HepG2 (cell line): Measurements from ENCODE around the gene THOP1. TPM values are rescaled to one million over a fixed set of nuclear protein-coding genes. Genes with fewer than 3 reads are reported as not detected.

Experiments used
- ATAC-seq: fragments of 200-7000 bp; cut with Tn5 transposase; 3 replicates; pipeline ENCODE4 v1.9.1; 2020; ENCODE audit warnings: mild to moderate bottlenecking, moderate library complexity
- BruUV-seq: library from RNA; stranded (reverse); fragments of 400-500 nt; replicated peaks from 2 replicates; lab custom pipeline; 2021; lab: Mats Ljungman, UMichigan
- CTCF ChIA-PET: fragments of 300-600 bp; formaldehyde crosslinking; extraction: SDS; loops from one replicate; lab custom pipeline; 2021; ENCODE audit warnings: low total read pairs, inconsistent platforms, low intra/inter-chr PET ratio; lab: Yijun Ruan, JAX
- POLR2A ChIA-PET: fragments of 350-600 bp; sonication (Branson Sonifier 250); formaldehyde crosslinking; loops from one replicate; lab custom pipeline; 2020; ENCODE audit warnings: antibody characterized with exemption, inconsistent platforms; lab: Yijun Ruan, JAX
- DNase-seq: peaks from one replicate; pipeline ENCODE4 v3.0.0-alpha.2; 2015; ENCODE audit warnings: low spot score
- FAIRE-seq: peaks from 3 replicates; lab custom pipeline; 2011; peaks lifted over from hg19 to GRCh38; lab: Jason Lieb, UNC
- H2AFZ ChIP-seq: one replicate; pipeline ENCODE4 v1.6.1; 2011; ENCODE audit warnings: low read length, inconsistent platforms
- H3K27ac ChIP-seq: fragments of 300-600 bp; 3 replicates; pipeline ENCODE4 v1.8.0; 2011; ENCODE audit warnings: mixed run types, mild to moderate bottlenecking, mixed read lengths, low read length, inconsistent platforms; ENCODE audit not compliant: insufficient read depth; ENCODE audit errors: extremely low read length
- H3K27me3 ChIP-seq, 2 experiments: fragments of 200-600 bp in 1 of 2; 2 replicates in 1 of 2; 3 replicates in 1 of 2; pipeline versions ENCODE4 v1.6.0 to v1.8.0; 2011; ENCODE audit warnings: low read length in 2 of 2, mild to moderate bottlenecking in 2 of 2, moderate library complexity in 2 of 2, inconsistent platforms in 1 of 2; ENCODE audit not compliant: insufficient read depth in 2 of 2, control insufficient read depth in 1 of 2
- H3K36me3 ChIP-seq, 2 experiments: fragments of 200-600 bp in 1 of 2; replicated peaks in 1 of 2; 2 replicates in 1 of 2; 3 replicates in 1 of 2; pipeline versions ENCODE4 v1.5.1 to v1.8.0; 2011; ENCODE audit warnings: low read length in 2 of 2, inconsistent platforms in 1 of 2; ENCODE audit not compliant: insufficient read depth in 2 of 2, control insufficient read depth in 1 of 2
- H3K4me1 ChIP-seq: 2 replicates; pipeline ENCODE4 v1.5.1; 2012; ENCODE audit warnings: low read length, inconsistent platforms; ENCODE audit not compliant: insufficient read depth
- H3K4me2 ChIP-seq: 2 replicates; pipeline ENCODE4 v1.6.0; 2011; ENCODE audit warnings: low read depth, low read length, inconsistent platforms
- H3K4me3 ChIP-seq, 3 experiments: fragments of 200-600 bp in 1 of 3; sonication (generic), shearing (Covaris generic) in 1 of 3; replicated peaks in 1 of 3; 2 replicates each; pipeline ENCODE4 v1.5.1; 2011 to 2016; ENCODE audit warnings: low read length in 3 of 3, inconsistent platforms in 2 of 3, low read depth in 2 of 3, mild to moderate bottlenecking in 2 of 3, control low read depth in 1 of 3, mixed read lengths in 1 of 3; ENCODE audit not compliant: insufficient read depth in 1 of 3
- H3K79me2 ChIP-seq: one replicate; pipeline ENCODE4 v1.6.1; 2011; ENCODE audit warnings: low read length, inconsistent platforms; ENCODE audit not compliant: insufficient read depth
- H3K9ac ChIP-seq: 2 replicates; pipeline ENCODE4 v1.6.0; 2011; ENCODE audit warnings: mild to moderate bottlenecking, low read depth, low read length, inconsistent platforms; ENCODE audit not compliant: insufficient read depth
- H3K9me3 ChIP-seq: 2 replicates; pipeline ENCODE4 v1.5.1; 2012; ENCODE audit warnings: mild to moderate bottlenecking, low read length
- H4K20me1 ChIP-seq: 2 replicates; pipeline ENCODE4 v1.6.0; 2011; ENCODE audit warnings: inconsistent platforms, mild to moderate bottlenecking, low read length, moderate library complexity; ENCODE audit not compliant: insufficient read depth
- ADNP ChIP-seq: sonication (generic); formaldehyde crosslinking; IDR thresholded peaks from 2 replicates; pipeline ENCODE4 v1.4.0; 2020; ENCODE audit warnings: missing genetic modification reagents
- DRAP1 ChIP-seq: IDR thresholded peaks from 2 replicates; pipeline ENCODE4 v1.6.1; 2016; ENCODE audit warnings: missing genetic modification reagents, missing compliant biosample characterization
- ESRRA ChIP-seq: sonication (generic); formaldehyde crosslinking; IDR thresholded peaks from 2 replicates; pipeline ENCODE4 v1.5.1; 2020; ENCODE audit warnings: mild to moderate bottlenecking, low read depth, missing genetic modification reagents
- HES4 ChIP-seq: sonication (generic); formaldehyde crosslinking; IDR thresholded peaks from 2 replicates; pipeline ENCODE4 v1.9.0; 2021; ENCODE audit warnings: mild to moderate bottlenecking, missing genetic modification reagents, borderline replicate concordance
- KAT2B ChIP-seq: fragments of 150-350 bp; IDR thresholded peaks from 2 replicates; pipeline ENCODE4 v1.6.1; 2014; ENCODE audit warnings: low read depth, low read length, borderline replicate concordance
- KDM1A ChIP-seq: IDR thresholded peaks from 2 replicates; pipeline ENCODE4 v1.6.1; 2016; ENCODE audit warnings: missing compliant biosample characterization
- MTA3 ChIP-seq: sonication (generic); formaldehyde crosslinking; IDR thresholded peaks from 2 replicates; pipeline ENCODE4 v1.4.0; 2020; ENCODE audit warnings: missing genetic modification reagents
- MZF1 ChIP-seq: sonication (generic); formaldehyde crosslinking; IDR thresholded peaks from 2 replicates; pipeline ENCODE4 v1.8.1; 2023; ENCODE audit warnings: mild to moderate bottlenecking, missing genetic modification reagents, borderline replicate concordance
- RORA ChIP-seq: sonication (generic); formaldehyde crosslinking; IDR thresholded peaks from 2 replicates; pipeline ENCODE4 v1.5.0; 2020; ENCODE audit warnings: mild to moderate bottlenecking, missing genetic modification reagents, moderate library complexity
- SNAI1 ChIP-seq: sonication (generic); formaldehyde crosslinking; IDR thresholded peaks from 2 replicates; pipeline ENCODE4 v1.5.0; 2020; ENCODE audit warnings: mild to moderate bottlenecking, missing genetic modification reagents, borderline replicate concordance
- TBX3 ChIP-seq: fragments of 450-650 bp; IDR thresholded peaks from 2 replicates; pipeline ENCODE4 v1.6.1; 2017; ENCODE audit warnings: antibody characterized with exemption, mild to moderate bottlenecking, inconsistent platforms, borderline replicate concordance
- THYN1 ChIP-seq: sonication (generic); formaldehyde crosslinking; IDR thresholded peaks from 2 replicates; pipeline ENCODE4 v1.8.1; 2023; ENCODE audit warnings: low read depth, mild to moderate bottlenecking, moderate library complexity, missing genetic modification reagents, borderline replicate concordance
- ZMYM3 ChIP-seq: sonication (generic); formaldehyde crosslinking; IDR thresholded peaks from 2 replicates; pipeline ENCODE4 v1.5.1; 2020; ENCODE audit warnings: mild to moderate bottlenecking, missing genetic modification reagents
- ZNF629 ChIP-seq: sonication (generic); formaldehyde crosslinking; conservative IDR thresholded peaks from 2 replicates; pipeline ENCODE4 v1.5.0; 2020; ENCODE audit warnings: missing genetic modification reagents
- ZNF768 ChIP-seq: sonication (generic); formaldehyde crosslinking; IDR thresholded peaks from 2 replicates; pipeline ENCODE4 v1.4.0; 2020; ENCODE audit warnings: missing genetic modification reagents
- WGBS: methylation state at CpG from one replicate; pipeline ENCODE4 v1.1.6; 2017; ENCODE audit warnings: low lambda C conversion rate; 5-methylcytosine and 5-hydroxymethylcytosine counted together
- in situ Hi-C: cut with HindIII; loops from 2 replicates; pipeline ENCODE4 v1.10.0; 2017; ENCODE audit warnings: low pct_unique_long_range_greater_than_20kb; ENCODE audit not compliant: extremely low pct_ligation_motif_present
- intact Hi-C: fragments of 100-400 bp; cut with micrococcal nuclease; formaldehyde crosslinking; loops from one replicate; pipeline ENCODE4 v1.10.0; 2022; ENCODE audit not compliant: unreplicated experiment
- polyA plus RNA-seq, 8 experiments: library from polyadenylated mRNA; depleted of rRNA in 3 of 8; stranded (reverse) in 7 of 8; unstranded in 1 of 8; fragments of >200 nt; fragmentation: Illumina TruSeq in 4 of 8; extraction: Trizol in 4 of 8; gene quantifications; 2 replicates each; pipeline versions ENCODE4 v1.2.1 to v1.2.3, GENCODE V29; 2011 to 2016; ENCODE audit warnings: low read depth in 4 of 8, missing spikeins in 1 of 8, mixed read lengths in 1 of 8; ENCODE audit not compliant: insufficient read depth in 1 of 8
- total RNA-seq, 5 experiments: library from RNA; depleted of rRNA; stranded (reverse); fragments of >200 nt; fragmentation: Illumina TruSeq; extraction: Trizol; gene quantifications; 2 replicates each; pipeline ENCODE4 v1.2.3, GENCODE V29; 2016; ENCODE audit warnings: low read depth in 1 of 5

The THOP1 gene
- total and polyA plus RNA-seq, 2 of the 13 experiments (the other 11 are each of a cell fraction or from before 2014, with no cell fraction given), result 74.4 to 116 TPM

- ATAC-seq (no peak), FAIRE-seq (no peak), DNase-seq (no peak)
- Histone ChIP-seq H3K9ac (peak overlapping the region; percentile 98), H3K4me1 (peaks cover 71% of the 10 kb centered on the region), H3K4me3 (peak overlapping the region; percentile 81 to 98 (median 93)), H3K36me3 (peaks cover 0 to 9% of the 10 kb centered on the region in 2 experiments; a peak in 1 of 5 replicates), H2AFZ (no peak overlapping the region), H3K27me3 (no peaks in the 10 kb centered on the region; a peak in 1 of 5 replicates), H3K79me2 (peaks cover 73% of the 10 kb centered on the region), H3K27ac (peak overlapping the region; percentile 74), H3K4me2 (peak overlapping the region; percentile 90), H4K20me1 (peaks cover 5% of the 10 kb centered on the region; the same call in 1 of the 2 replicates), H3K9me3 (no peaks in the 10 kb centered on the region)
- in situ Hi-C loops, result no loop called here
- no TSS peak for BruUV-seq
- TF ChIP-seq KAT2B, result no peak
- TF ChIP-seq DRAP1 (CRISPR knock-in tag), result no peak
- no peak for TF ChIP-seq THYN1
- peak; percentile 62; the same call in 1 of the 2 replicates for TF ChIP-seq ADNP (CRISPR knock-in tag)
- 0 out of 2 replicates have a peak, but pooled peaks have one; percentile 4 for TF ChIP-seq ESRRA
- peak; percentile 30; the same call in 1 of the 2 replicates for TF ChIP-seq RORA (CRISPR knock-in tag)
- 0 out of 2 replicates have a peak, but pooled peaks have one; percentile 17 for TF ChIP-seq TBX3
- TF ChIP-seq HES4 (CRISPR knock-in tag), result peak; percentile 66; the same call in 1 of the 2 replicates
- TF ChIP-seq ZNF768 (CRISPR knock-in tag), result peak; percentile 76
- TF ChIP-seq ZMYM3 (CRISPR knock-in tag), result peak; percentile 75
- TF ChIP-seq KDM1A (CRISPR knock-in tag), result 0 out of 2 replicates have a peak, but pooled peaks have one; percentile 33
- no peak for TF ChIP-seq MZF1 (CRISPR knock-in tag)
- peak; percentile 10; the same call in 1 of the 2 replicates for TF ChIP-seq SNAI1
- peak; percentile 98 for TF ChIP-seq ZNF629
- TF ChIP-seq MTA3 (CRISPR knock-in tag), result no peak
- CTCF ChIA-PET, result no interaction called here
- intact Hi-C loops, result no loop called here
- WGBS, result 0% methylated on average over 16 of the region's 24 CpGs
- POLR2A ChIA-PET, result interaction anchor here (1.0 to 1.4 kb wide), 6 partner anchors 55 to 168 kb away, joined by 3 to 13 read pairs (median 6); partner anchors contain the start of genes ZNF555 and ZNF556
These were observed 2.9 kb upstream of the THOP1 start for GRCh38 chr19:2782329-2782935.
